BJ (cell line): ENCODE measurements around the gene SOX6. TPM values are rescaled to one million over a fixed set of nuclear protein-coding genes. Genes with fewer than 3 reads are reported as not detected.

Source experiments
- CTCF ChIA-PET: fragments of 350-600 bp; formaldehyde crosslinking; extraction: SDS; loops from one replicate; lab custom pipeline; 2021; ENCODE audit warnings: antibody characterized with exemption, inconsistent platforms; lab: Yijun Ruan, JAX
- POLR2A ChIA-PET: fragments of 300-600 bp; sonication (Branson Sonifier 250); formaldehyde crosslinking; extraction: SDS; loops from one replicate; lab custom pipeline; 2021; ENCODE audit warnings: antibody characterized with exemption; lab: Charles Lee
- DNase-seq: peaks from one replicate; pipeline ENCODE4 v3.0.0-alpha.2; 2011; ENCODE audit warnings: low read depth
- H3K27me3 ChIP-seq: 2 replicates; pipeline ENCODE4 v1.6.0; 2011; ENCODE audit warnings: low read length; ENCODE audit not compliant: control insufficient read depth, insufficient read depth
- H3K36me3 ChIP-seq: 2 replicates; pipeline ENCODE4 v1.5.1; 2011; ENCODE audit warnings: low read length; ENCODE audit not compliant: control insufficient read depth, insufficient read depth
- H3K4me3 ChIP-seq: 2 replicates; pipeline ENCODE4 v1.5.1; 2011; ENCODE audit warnings: low read depth, mild to moderate bottlenecking, control low read depth, low read length
- polyA plus RNA-seq: library from polyadenylated mRNA; depleted of rRNA; stranded (reverse); fragments of >200 nt; gene quantifications from 2 replicates; pipeline ENCODE4 v1.2.3, GENCODE V29; 2011
- TF ChIP-seq, protein P1 (sequence below): IDR thresholded peaks from 2 replicates; pipeline ENCODE4 v1.5.1; 2011; ENCODE audit warnings: low read depth, mild to moderate bottlenecking, control low read depth, inconsistent platforms, low read length, moderate library complexity; ENCODE audit not compliant: insufficient read depth

Gene SOX6
- polyA plus RNA-seq, 1 experiment = 1.9 TPM

DNA sequence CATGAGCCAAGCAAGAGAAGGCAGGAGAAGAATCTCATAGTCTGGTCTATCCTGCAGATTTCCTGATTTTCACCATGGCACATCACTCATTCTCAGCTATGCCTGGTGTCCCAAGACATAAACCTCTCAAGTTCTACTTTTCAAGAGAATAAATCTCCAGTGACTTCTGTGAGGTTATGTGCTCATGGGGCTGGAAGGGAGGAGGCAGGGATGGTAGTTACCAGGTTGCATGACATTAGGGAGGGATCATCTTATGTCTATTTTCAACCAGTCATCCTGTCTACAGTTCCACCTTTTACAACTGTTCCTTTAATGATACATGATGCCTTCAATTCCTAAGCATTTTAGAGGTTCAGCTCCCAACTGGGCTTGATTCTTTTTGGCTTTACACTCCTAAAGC, 297.7 kb downstream of the SOX6 start:
- Histone ChIP-seq H3K36me3 (no peaks in the 10 kb centered on the region), H3K4me3 (no peak overlapping the region), H3K27me3 (no peaks in the 10 kb centered on the region)
- POLR2A ChIA-PET = no interaction called here
- TF ChIP-seq, protein P1, sequence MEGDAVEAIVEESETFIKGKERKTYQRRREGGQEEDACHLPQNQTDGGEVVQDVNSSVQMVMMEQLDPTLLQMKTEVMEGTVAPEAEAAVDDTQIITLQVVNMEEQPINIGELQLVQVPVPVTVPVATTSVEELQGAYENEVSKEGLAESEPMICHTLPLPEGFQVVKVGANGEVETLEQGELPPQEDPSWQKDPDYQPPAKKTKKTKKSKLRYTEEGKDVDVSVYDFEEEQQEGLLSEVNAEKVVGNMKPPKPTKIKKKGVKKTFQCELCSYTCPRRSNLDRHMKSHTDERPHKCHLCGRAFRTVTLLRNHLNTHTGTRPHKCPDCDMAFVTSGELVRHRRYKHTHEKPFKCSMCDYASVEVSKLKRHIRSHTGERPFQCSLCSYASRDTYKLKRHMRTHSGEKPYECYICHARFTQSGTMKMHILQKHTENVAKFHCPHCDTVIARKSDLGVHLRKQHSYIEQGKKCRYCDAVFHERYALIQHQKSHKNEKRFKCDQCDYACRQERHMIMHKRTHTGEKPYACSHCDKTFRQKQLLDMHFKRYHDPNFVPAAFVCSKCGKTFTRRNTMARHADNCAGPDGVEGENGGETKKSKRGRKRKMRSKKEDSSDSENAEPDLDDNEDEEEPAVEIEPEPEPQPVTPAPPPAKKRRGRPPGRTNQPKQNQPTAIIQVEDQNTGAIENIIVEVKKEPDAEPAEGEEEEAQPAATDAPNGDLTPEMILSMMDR = no peak
- DNase-seq = no peak
- CTCF ChIA-PET = interaction anchor here (1.2 kb wide), 1 partner anchor 24 kb away, joined by 3 read pairs; no protein-coding TSS in a partner anchor

DNA sequence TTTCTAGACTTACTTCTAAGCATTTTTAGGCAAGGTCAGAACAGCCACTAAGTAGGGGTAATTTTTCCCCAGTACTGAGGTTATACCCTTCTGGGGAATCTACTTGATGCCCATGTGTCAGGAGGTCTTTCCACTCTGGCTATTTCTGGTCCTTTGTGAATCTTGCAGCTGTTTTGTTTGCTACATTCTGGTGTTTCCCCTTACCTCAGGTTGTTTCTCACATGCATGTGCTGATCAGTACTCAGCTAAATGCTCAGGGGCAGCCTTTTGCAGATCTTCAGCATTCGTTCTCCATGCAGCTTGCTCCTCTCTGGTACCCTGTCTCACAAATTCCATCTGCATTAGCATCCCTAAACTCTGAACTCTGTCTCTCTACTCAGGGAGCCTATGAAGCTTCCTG, 303.6 kb downstream of the SOX6 start:
- Histone ChIP-seq H3K4me3 (no peak overlapping the region), H3K27me3 (no peaks in the 10 kb centered on the region), H3K36me3 (no peaks in the 10 kb centered on the region)
- TF ChIP-seq, protein P1 = no peak
- ChIA-PET CTCF (interaction anchor here (1.5 kb wide), 1 partner anchor 11 kb away, joined by 3 read pairs; no protein-coding TSS in a partner anchor), POLR2A (no interaction called here)
- DNase-seq = no peak

DNA sequence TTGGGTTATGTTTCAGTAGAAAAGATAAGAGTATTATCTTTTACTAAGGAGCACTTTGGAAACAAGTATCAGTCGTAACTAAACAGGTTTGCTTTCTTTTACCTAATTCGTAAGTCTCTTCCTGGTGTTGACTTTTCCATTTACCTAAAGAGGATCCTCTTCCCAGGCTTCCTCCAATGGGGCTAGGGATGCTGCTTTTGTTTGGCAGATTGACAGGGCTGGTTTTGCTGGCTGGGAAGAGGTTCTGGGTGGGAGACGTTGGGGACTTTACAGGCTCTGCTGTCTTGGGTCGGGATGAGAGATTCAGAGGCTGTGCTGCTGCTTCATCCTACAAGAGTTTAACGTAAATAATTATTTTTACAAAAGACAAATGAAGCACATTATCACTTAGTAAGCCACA, 306.7 kb downstream of the SOX6 start:
- TF ChIP-seq, protein P1 = no peak
- no peak overlapping the region for H3K4me3 ChIP-seq
- no peaks in the 10 kb centered on the region for H3K27me3 ChIP-seq
- CTCF ChIA-PET = no interaction called here
- no peak for DNase-seq
- H3K36me3 ChIP-seq = no peaks in the 10 kb centered on the region
- POLR2A ChIA-PET = no interaction called here

DNA sequence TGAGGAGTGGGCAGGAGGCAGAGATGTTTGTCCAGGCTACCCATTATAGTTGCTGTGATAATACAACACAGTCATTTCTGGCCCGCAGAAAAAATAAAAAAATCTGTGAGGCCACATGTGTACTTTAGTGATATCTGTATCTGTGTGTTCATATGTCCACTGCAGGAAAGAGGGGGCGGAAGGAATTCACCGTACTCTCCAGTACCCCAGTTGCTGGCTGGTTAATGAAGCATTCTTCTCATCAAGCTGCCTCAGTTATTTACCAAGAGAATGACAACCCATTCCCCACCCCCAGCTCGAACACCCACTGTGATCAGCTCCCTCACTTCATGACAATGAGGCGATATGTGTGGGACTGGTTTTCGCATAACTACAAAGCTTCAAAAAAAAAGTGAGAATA, 309.3 kb downstream of the SOX6 start:
- no peaks in the 10 kb centered on the region for H3K36me3 ChIP-seq
- H3K27me3 ChIP-seq = no peaks in the 10 kb centered on the region
- POLR2A ChIA-PET = no interaction called here
- DNase-seq = no peak
- H3K4me3 ChIP-seq = no peak overlapping the region
- TF ChIP-seq, protein P1 = no peak
- CTCF ChIA-PET = no interaction called here

DNA sequence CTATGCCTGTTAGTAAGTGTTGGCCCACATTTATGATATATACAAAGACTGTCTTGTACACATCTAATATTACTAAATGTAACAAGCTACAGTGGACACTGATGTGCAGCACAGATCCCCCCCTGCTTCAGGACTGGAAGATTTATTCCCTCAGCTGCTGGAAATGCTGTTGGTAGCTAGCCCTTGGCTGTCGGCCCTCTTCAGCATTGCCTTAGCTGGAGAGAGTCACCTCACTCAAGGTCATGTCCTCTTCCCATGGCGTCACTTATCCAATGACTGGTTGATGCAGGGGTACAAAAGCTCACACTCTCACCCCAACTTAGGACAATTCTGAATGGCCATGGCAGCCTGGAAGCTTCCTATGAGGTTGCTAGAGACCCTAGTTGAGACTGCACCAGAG, 312.7 kb downstream of the SOX6 start:
- Histone ChIP-seq H3K36me3 (no peaks in the 10 kb centered on the region), H3K4me3 (no peak overlapping the region), H3K27me3 (no peaks in the 10 kb centered on the region)
- CTCF ChIA-PET = no interaction called here
- TF ChIP-seq, protein P1 = no peak
- POLR2A ChIA-PET = no interaction called here
- DNase-seq = no peak
